ENCODE measurements around the gene SLC6A9. TPM values are rescaled to one million over a fixed set of nuclear protein-coding genes. Genes with fewer than 3 reads are reported as not detected.

Gene SLC6A9
- total RNA-seq, 1 experiment from 2014 or later, result 30.1 TPM

DNA sequence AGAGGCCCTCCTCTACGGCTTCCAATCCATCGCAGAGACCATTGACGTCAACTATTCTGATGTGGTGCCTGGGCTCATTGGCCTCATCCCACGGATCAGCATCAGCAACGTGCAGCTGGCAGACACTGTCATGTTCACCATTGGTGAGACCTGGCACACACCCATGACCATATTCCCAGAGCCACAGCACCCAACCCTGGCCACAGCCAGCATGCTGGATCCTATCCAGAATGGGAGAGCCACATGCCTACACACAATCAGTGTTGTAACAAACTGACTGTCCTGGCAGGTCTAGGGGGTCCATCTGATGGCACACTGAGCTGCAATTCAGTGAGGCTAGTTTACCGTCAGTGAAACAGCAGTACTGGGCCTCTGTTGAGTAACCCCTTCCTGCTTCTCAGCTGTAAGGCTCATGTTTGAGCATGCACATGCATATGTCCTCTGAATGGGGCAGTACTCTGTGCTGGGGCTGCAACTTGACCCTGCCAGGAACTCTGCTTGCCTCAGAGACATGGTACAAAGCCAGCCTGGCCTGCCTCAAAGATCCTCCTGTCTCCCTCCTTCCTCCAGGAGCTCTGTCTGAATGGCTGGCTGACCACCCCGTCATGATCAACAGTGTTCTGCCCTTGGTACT lies 73.7 kb downstream of the SLC6A9 start:
- TF ChIP-seq, protein P1, sequence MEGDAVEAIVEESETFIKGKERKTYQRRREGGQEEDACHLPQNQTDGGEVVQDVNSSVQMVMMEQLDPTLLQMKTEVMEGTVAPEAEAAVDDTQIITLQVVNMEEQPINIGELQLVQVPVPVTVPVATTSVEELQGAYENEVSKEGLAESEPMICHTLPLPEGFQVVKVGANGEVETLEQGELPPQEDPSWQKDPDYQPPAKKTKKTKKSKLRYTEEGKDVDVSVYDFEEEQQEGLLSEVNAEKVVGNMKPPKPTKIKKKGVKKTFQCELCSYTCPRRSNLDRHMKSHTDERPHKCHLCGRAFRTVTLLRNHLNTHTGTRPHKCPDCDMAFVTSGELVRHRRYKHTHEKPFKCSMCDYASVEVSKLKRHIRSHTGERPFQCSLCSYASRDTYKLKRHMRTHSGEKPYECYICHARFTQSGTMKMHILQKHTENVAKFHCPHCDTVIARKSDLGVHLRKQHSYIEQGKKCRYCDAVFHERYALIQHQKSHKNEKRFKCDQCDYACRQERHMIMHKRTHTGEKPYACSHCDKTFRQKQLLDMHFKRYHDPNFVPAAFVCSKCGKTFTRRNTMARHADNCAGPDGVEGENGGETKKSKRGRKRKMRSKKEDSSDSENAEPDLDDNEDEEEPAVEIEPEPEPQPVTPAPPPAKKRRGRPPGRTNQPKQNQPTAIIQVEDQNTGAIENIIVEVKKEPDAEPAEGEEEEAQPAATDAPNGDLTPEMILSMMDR (conservative IDR thresholded peaks at IDR 0.05), result no peak
- Histone ChIP-seq H4K8ac (replicated peaks; ENCODE audit: insufficient read length, low read depth, low read length) (no peak overlapping the region), H3K56ac (ENCODE audit: insufficient read length, low read depth, low read length) (no peak overlapping the region), H3K4me1 (ENCODE audit: insufficient read depth, low read length) (no peaks in the 10 kb centered on the region), H3K27ac (ENCODE audit: insufficient read length, low read depth, low read length) (no peak overlapping the region), H3K4ac (ENCODE audit: low read depth, low read length) (no peak overlapping the region), H2BK120ac (ENCODE audit: low read depth, low read length, poor library complexity, severe bottlenecking) (no peak overlapping the region), H3K27me3 (ENCODE audit: insufficient read depth, low read length) (no peaks in the 10 kb centered on the region), H3K4me2 (ENCODE audit: insufficient read depth, insufficient read length, low read length) (no peak overlapping the region), H2BK12ac (ENCODE audit: insufficient read length, low read depth, low read length) (no peak overlapping the region), H3K18ac (ENCODE audit: insufficient read length, low read depth, low read length) (no peak overlapping the region), H3K79me2 (ENCODE audit: insufficient read depth, low read length) (no peaks in the 10 kb centered on the region), H4K20me1 (ENCODE audit: control insufficient read depth, insufficient read depth, insufficient read length) (no peaks in the 10 kb centered on the region), H3K79me1 (ENCODE audit: insufficient read depth, low read depth, low read length, poor library complexity, severe bottlenecking) (no peaks in the 10 kb centered on the region), H3T11ph (ENCODE audit: low read length) (no peak overlapping the region), H3K23ac (ENCODE audit: insufficient read length, low read depth, low read length) (no peak overlapping the region), H2BK15ac (ENCODE audit: low read depth, low read length) (no peak overlapping the region), H3K9ac (ENCODE audit: extremely low read depth, insufficient read length, low read length) (no peak overlapping the region), H4K5ac (ENCODE audit: insufficient read length, low read depth, low read length) (no peak overlapping the region), H3K9me3 (ENCODE audit: control insufficient read depth, low read depth, low read length) (no peaks in the 10 kb centered on the region), H3K23me2 (ENCODE audit: insufficient read length, low read depth, low read length, poor library complexity, severe bottlenecking) (no peaks in the 10 kb centered on the region), H4K91ac (ENCODE audit: insufficient read length, low read depth, low read length) (no peak overlapping the region), H2AFZ (ENCODE audit: low read length) (no peak overlapping the region), H2AK5ac (ENCODE audit: insufficient read length, low read length) (no peak overlapping the region), H3K14ac (ENCODE audit: insufficient read depth, low read length) (no peak overlapping the region), H2BK20ac (ENCODE audit: low read depth, low read length, poor library complexity, severe bottlenecking) (no peak overlapping the region), H2BK5ac (ENCODE audit: insufficient read length, low read length) (no peak overlapping the region)
- no peaks in the 10 kb centered on the region for H3K9me3 Mint-ChIP-seq
- no peak for DNase-seq
- H3K4me1 Mint-ChIP-seq, result peaks cover 5 to 10% of the 10 kb centered on the region in 2 experiments
- no peak overlapping the region for H3K4me3 Mint-ChIP-seq
- no peak overlapping the region; a peak in 1 of 7 replicates for H3K27ac Mint-ChIP-seq
- no CpG with 5 or more reads among the region's 7 CpGs for WGBS (ENCODE audit: extremely low coverage, insufficient read length, low lambda C conversion rate)
- H3K36me3 Mint-ChIP-seq (ENCODE audit: insufficient read depth in 1 of 3, low read depth in 3 of 3), result peaks cover 1 to 22% (median 16%) of the 10 kb centered on the region in 3 experiments; a peak in 5 of 7 replicates
- no peaks in the 10 kb centered on the region for H3K27me3 Mint-ChIP-seq (ENCODE audit: low read depth)

Measured in H9 (cell line).